Measurements from ENCODE around the gene SLC39A11. TPM values are rescaled to one million over a fixed set of nuclear protein-coding genes. Genes with fewer than 3 reads are reported as not detected.

SLC39A11 gene
- polyA plus RNA-seq, 3 donors = 16.6 to 27.9 (median 26.6) TPM

DNA sequence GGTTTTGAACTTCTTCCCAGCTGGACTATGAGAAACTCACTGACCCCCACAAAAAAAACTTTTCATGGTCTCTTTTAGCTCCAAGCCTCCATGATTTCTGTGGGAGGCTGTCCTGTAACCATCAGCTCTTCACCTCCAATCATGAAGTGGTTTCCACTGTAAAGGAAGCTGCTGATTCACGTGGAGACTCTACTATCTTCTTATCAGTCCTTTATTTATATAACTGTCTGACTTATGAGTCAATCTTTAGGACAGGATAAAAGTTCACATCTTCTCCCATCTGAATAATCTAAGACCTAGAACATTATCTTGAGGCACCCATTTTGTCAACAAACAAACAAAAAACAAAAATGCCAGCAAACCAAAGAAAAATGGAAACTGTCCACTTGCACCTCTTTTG is 409.9 kb downstream of the SLC39A11 start:
- Histone ChIP-seq H4K20me1 (ENCODE audit: insufficient read depth, low read length) (no peaks in the 10 kb centered on the region), H3K9ac (ENCODE audit: insufficient read depth, low read length, poor library complexity, severe bottlenecking) (no peak overlapping the region), H3K36me3 (replicated peaks in 1 of 2; ENCODE audit: control insufficient read depth in 1 of 2, insufficient read depth in 2 of 2, low read length in 2 of 2) (peaks cover 0 to 2% of the 10 kb centered on the region in 2 donors), H3K27ac (ENCODE audit: low read depth in 1 of 2, low read length in 2 of 2) (no peak overlapping the region), H3K4me3 (replicated peaks in 1 of 3; ENCODE audit: low read depth in 2 of 3, low read length in 3 of 3) (no peak overlapping the region), H3K27me3 (ENCODE audit: control insufficient read depth in 2 of 2, insufficient read depth in 2 of 2, low read length in 2 of 2) (no peaks in the 10 kb centered on the region), H3K79me2 (ENCODE audit: insufficient read depth, low read length) (no peaks in the 10 kb centered on the region), H3K4me2 (replicated peaks; ENCODE audit: extremely low read depth, low read length, poor library complexity, severe bottlenecking) (no peak overlapping the region), H3K9me3 (replicated peaks in 1 of 2; ENCODE audit: control insufficient read depth in 1 of 2, insufficient read depth in 1 of 2, low read length in 2 of 2) (no peaks in the 10 kb centered on the region), H3K4me1 (ENCODE audit: control insufficient read depth in 1 of 2, insufficient read depth in 2 of 2, low read length in 2 of 2) (no peaks in the 10 kb centered on the region), H2AFZ (ENCODE audit: insufficient read depth, low read depth, low read length, poor library complexity, severe bottlenecking) (no peak overlapping the region)
- WGBS (ENCODE audit: insufficient coverage) = no CpG with 5 or more reads among the region's 1 CpG
- DNase-seq = no peak
- Mint-ChIP-seq H3K36me3 (peaks cover 13 to 26% of the 10 kb centered on the region in 2 donors), H3K4me3 (no peak overlapping the region), H3K4me1 (peaks cover 2% of the 10 kb centered on the region), H3K9me3 (peaks cover 0 to 4% (median 2%) of the 10 kb centered on the region in 7 donors), H3K27ac (no peak overlapping the region), H3K27me3 (ENCODE audit: low read depth in 3 of 3) (no peaks in the 10 kb centered on the region)
- TF ChIP-seq, protein P1, sequence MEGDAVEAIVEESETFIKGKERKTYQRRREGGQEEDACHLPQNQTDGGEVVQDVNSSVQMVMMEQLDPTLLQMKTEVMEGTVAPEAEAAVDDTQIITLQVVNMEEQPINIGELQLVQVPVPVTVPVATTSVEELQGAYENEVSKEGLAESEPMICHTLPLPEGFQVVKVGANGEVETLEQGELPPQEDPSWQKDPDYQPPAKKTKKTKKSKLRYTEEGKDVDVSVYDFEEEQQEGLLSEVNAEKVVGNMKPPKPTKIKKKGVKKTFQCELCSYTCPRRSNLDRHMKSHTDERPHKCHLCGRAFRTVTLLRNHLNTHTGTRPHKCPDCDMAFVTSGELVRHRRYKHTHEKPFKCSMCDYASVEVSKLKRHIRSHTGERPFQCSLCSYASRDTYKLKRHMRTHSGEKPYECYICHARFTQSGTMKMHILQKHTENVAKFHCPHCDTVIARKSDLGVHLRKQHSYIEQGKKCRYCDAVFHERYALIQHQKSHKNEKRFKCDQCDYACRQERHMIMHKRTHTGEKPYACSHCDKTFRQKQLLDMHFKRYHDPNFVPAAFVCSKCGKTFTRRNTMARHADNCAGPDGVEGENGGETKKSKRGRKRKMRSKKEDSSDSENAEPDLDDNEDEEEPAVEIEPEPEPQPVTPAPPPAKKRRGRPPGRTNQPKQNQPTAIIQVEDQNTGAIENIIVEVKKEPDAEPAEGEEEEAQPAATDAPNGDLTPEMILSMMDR (IDR thresholded peaks at IDR 0.05) = no peak
- intact Hi-C loops (cut with micrococcal nuclease) = no loop called here

DNA sequence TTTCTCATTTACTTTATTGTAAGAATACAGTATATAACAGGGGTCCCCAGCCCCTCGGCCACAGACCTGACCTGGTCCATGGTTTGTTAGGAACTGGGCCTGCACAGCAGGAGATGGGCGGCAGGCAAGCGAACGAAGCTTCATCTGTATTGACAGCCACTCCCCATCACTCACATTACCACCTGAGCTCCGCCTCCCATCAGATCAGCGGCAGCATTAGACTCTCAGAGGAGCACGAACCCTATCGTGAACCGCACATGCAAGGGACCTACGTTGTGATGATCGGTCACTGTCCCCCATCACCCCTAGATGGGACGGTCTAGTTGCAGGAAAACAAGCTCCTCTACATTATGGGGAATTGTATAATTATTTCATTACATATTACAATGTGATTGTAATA is 410.6 kb downstream of the SLC39A11 start:
- no peaks in the 10 kb centered on the region for H3K4me1 ChIP-seq (ENCODE audit: control insufficient read depth in 1 of 2, insufficient read depth in 2 of 2, low read length in 2 of 2)
- no peak for DNase-seq
- WGBS (ENCODE audit: insufficient coverage) = 93% methylated on average over 7 of the region's 12 CpGs
- TF ChIP-seq, protein P1 (IDR thresholded peaks at IDR 0.05) = no peak
- Mint-ChIP-seq H3K27ac (no peak overlapping the region), H3K4me1 (peaks cover 2% of the 10 kb centered on the region), H3K4me3 (no peak overlapping the region), H3K27me3 (ENCODE audit: low read depth in 3 of 3) (no peaks in the 10 kb centered on the region), H3K36me3 (peaks cover 19 to 33% of the 10 kb centered on the region in 2 donors), H3K9me3 (peaks cover 0 to 5% (median 3%) of the 10 kb centered on the region in 7 donors)
- no peak overlapping the region for H2AFZ ChIP-seq (ENCODE audit: insufficient read depth, low read depth, low read length, poor library complexity, severe bottlenecking)
- peaks cover 2 to 7% of the 10 kb centered on the region in 2 donors for H3K36me3 ChIP-seq (replicated peaks in 1 of 2; ENCODE audit: control insufficient read depth in 1 of 2, insufficient read depth in 2 of 2, low read length in 2 of 2)
- intact Hi-C loops (cut with micrococcal nuclease) = no loop called here
- H3K4me3 ChIP-seq (replicated peaks in 1 of 3; ENCODE audit: low read depth in 2 of 3, low read length in 3 of 3) = no peak overlapping the region
- H3K4me2 ChIP-seq (replicated peaks; ENCODE audit: extremely low read depth, low read length, poor library complexity, severe bottlenecking) = no peak overlapping the region
- no peaks in the 10 kb centered on the region for H3K79me2 ChIP-seq (ENCODE audit: insufficient read depth, low read length)
- H3K9ac ChIP-seq (ENCODE audit: insufficient read depth, low read length, poor library complexity, severe bottlenecking) = no peak overlapping the region
- H3K9me3 ChIP-seq (replicated peaks in 1 of 2; ENCODE audit: control insufficient read depth in 1 of 2, insufficient read depth in 1 of 2, low read length in 2 of 2) = no peaks in the 10 kb centered on the region
- no peaks in the 10 kb centered on the region for H4K20me1 ChIP-seq (ENCODE audit: insufficient read depth, low read length)
- no peak overlapping the region for H3K27ac ChIP-seq (ENCODE audit: low read depth in 1 of 2, low read length in 2 of 2)
- no peaks in the 10 kb centered on the region for H3K27me3 ChIP-seq (ENCODE audit: control insufficient read depth in 2 of 2, insufficient read depth in 2 of 2, low read length in 2 of 2)
